ENCODE measurements around the gene DNAH7. TPM values are rescaled to one million over a fixed set of nuclear protein-coding genes. Genes with fewer than 3 reads are reported as not detected.
"Not testable (repeated sequence)": the region's sequence is repeated elsewhere in the genome, so short reads cannot be mapped to it uniquely, and the experiment has no call there.

Gene DNAH7
- total and polyA plus RNA-seq, 3 donors from 2014 or later, result 14.9 to 27.1 (median 25.8) TPM

DNA sequence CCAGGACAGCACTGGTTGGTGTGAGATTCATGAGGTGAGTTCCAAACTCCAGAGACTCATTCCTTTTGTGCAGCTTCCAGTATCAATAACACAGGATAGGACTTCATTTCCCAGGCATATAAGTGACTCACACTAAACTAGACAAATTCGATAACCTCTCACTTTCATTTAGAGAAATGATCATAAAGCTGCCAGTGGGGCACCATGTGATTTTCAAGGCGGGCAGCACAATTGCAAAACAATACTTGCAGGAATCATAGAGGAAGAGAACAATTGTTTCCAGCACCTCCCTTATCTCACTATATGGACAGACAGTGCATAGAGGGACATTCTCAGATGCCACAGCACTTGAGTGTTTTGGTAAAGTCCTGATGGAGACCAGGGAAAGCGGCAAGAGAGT is 31.3 kb upstream of the DNAH7 start:
- 84 to 86% methylated on average over 3 of the region's 3 CpGs for WGBS, 2 donors
- Histone ChIP-seq H3K27ac (no peak overlapping the region), H3K9me3 (no peaks in the 10 kb centered on the region), H3K36me3 (ENCODE audit: low read depth, missing control alignments) (no peaks in the 10 kb centered on the region), H3K4me3 (no peak overlapping the region), H3K4me1 (no peaks in the 10 kb centered on the region), H3K27me3 (no peaks in the 10 kb centered on the region)
- intact Hi-C loops (cut with DNase I; ENCODE audit: low total_unique reads), result no loop called here
- TF ChIP-seq POLR2A (IDR thresholded peaks at IDR 0.05), result no peak
- no peak for DNase-seq

DNA sequence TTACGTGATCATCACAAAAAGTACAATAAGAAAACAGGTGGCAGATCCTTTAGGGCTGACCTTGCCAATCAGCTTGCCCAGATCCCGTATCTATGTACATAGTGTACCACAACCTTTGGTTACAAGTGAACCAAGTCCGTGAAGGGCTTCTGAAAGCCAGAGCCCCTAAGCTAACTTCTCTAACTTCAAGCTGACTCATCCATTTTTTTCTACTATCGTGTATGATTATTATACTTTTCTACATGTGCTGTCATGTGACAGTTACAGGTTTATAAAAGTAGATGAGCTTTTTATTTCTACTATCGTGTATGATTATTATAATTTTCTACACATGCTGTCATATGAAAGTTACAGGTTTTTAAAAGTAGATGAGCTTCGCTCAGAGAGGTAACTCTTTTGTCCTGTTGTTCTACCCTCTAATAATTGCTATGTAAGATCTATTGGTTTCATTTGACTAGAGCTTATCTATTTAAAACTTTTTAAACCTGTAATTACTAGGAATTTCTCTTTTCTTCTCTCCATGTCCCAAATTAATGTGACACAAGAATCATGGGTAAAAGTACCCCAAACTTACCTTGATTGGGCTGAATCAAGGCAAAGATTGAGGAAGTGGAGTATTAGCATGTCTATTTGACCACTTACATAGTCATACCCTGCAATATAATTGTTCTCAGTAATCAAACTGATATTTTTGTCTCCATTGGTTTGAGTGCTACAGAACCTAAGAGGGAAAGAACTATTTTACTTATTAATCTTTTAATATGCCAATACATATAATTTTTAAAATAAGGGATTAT is 29.4 kb upstream of the DNAH7 start:
- no peaks in the 10 kb centered on the region for H3K36me3 ChIP-seq (ENCODE audit: low read depth, missing control alignments)
- TF ChIP-seq, protein P1, sequence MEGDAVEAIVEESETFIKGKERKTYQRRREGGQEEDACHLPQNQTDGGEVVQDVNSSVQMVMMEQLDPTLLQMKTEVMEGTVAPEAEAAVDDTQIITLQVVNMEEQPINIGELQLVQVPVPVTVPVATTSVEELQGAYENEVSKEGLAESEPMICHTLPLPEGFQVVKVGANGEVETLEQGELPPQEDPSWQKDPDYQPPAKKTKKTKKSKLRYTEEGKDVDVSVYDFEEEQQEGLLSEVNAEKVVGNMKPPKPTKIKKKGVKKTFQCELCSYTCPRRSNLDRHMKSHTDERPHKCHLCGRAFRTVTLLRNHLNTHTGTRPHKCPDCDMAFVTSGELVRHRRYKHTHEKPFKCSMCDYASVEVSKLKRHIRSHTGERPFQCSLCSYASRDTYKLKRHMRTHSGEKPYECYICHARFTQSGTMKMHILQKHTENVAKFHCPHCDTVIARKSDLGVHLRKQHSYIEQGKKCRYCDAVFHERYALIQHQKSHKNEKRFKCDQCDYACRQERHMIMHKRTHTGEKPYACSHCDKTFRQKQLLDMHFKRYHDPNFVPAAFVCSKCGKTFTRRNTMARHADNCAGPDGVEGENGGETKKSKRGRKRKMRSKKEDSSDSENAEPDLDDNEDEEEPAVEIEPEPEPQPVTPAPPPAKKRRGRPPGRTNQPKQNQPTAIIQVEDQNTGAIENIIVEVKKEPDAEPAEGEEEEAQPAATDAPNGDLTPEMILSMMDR (IDR thresholded peaks at IDR 0.05), result no peak
- TF ChIP-seq POLR2A (IDR thresholded peaks at IDR 0.05), result no peak
- intact Hi-C loops (cut with DNase I; ENCODE audit: low total_unique reads), result no loop called here
- H3K27ac ChIP-seq, result no peak overlapping the region
- no peak overlapping the region for H3K4me3 ChIP-seq
- DNase-seq, result no peak
- no peaks in the 10 kb centered on the region for H3K9me3 ChIP-seq
- no peaks in the 10 kb centered on the region for H3K4me1 ChIP-seq
- WGBS, 2 donors, result 83 to 87% methylated on average over 6 of the region's 6 CpGs
- no peaks in the 10 kb centered on the region for H3K27me3 ChIP-seq

DNA sequence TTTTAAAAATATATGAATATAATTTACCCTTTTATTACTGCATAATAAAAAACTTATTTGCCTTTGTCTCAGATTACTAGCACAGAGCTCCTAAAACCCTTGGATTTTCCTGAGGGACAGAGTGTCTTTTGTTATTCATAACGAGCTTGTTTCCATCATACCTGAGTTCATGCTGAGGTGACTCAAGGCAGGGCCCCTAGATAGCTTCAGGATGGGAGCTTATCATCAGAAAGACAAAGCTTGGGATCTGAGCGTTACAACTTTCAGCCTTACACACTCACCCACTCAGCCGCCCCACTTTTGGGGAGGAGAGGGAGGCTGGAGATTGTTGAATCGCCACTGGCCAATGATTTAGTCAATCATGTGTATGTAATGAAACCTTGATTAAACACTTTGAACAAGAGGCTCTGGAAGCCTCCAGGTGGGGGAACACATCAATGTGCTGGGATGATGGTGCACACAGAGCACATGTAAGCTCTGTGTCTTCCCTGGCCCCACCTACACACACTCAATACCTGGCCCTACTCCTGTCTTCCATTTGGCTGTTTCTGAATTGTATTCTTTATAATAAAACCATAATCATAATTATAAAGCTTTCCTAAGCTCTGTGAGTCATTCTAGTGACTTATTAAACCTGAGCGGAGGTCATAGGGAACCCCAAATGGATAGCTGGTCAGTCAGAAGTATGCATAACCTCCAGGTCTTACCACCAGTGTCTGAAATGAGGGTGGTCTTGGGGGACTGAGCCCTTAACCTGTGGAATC is 28.5 kb upstream of the DNAH7 start:
- DNase-seq, result no peak
- H3K36me3 ChIP-seq (ENCODE audit: low read depth, missing control alignments), result no peaks in the 10 kb centered on the region
- H3K4me1 ChIP-seq, result no peaks in the 10 kb centered on the region
- intact Hi-C loops (cut with DNase I; ENCODE audit: low total_unique reads), result no loop called here
- 81 to 82% methylated on average over 5 of the region's 5 CpGs for WGBS, 2 donors
- H3K27ac ChIP-seq, result no peak overlapping the region
- no peaks in the 10 kb centered on the region for H3K9me3 ChIP-seq
- no peaks in the 10 kb centered on the region for H3K27me3 ChIP-seq
- TF ChIP-seq POLR2A (IDR thresholded peaks at IDR 0.05), result no peak
- TF ChIP-seq, protein P1 (IDR thresholded peaks at IDR 0.05), result no peak
- no peak overlapping the region for H3K4me3 ChIP-seq

DNA sequence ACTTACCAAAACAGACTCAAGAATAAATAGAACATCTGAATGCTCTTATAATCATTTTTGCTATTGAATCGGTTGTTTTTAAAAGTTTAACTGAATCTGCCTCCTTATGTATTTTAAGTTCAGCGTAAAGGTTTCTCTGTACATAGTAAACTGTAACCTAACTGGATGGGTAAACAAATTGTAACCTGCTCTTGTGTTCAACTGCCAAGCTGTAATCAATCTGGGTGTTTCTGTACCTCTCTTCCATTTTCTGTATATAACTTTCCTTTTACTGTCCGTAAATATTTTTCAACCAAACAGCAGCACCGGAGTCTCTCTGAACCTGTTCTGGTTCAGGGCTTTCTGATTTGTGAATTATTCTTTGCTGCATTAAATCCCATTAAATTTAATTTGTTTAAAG is 27.6 kb upstream of the DNAH7 start:
- intact Hi-C loops (cut with DNase I; ENCODE audit: low total_unique reads), result no loop called here

DNA sequence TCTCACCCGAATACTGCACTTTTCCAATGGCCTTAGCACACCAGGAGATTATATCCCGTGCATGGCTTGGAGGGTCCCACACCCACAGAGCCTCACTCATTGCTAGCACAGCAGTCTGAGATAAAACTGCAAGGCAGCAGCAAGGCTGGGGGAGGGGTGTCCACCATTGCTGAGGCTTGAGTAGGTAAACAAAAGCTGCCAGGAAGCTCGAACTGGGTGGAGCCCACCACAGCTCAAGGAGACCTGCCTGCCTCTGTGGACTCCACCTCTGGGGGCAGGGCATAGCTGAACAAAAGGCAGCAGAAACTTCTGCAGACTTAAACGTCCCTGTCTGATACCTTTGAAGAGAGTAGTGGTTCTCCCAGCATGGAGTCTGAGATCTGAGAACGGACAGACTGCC is 20.8 kb upstream of the DNAH7 start:
- H3K4me1 ChIP-seq; H3K27me3 ChIP-seq; intact Hi-C loops (cut with DNase I; ENCODE audit: low total_unique reads); DNase-seq; H3K27ac ChIP-seq; H3K9me3 ChIP-seq; H3K36me3 ChIP-seq (ENCODE audit: low read depth, missing control alignments); H3K4me3 ChIP-seq: not testable (repeated sequence)
- WGBS, 2 donors, result 88 to 91% methylated on average over 5 of the region's 5 CpGs

More for the DNA sequence above, 27.6 kb upstream of the DNAH7 start:
- DNase-seq, result no peak
- WGBS, 2 donors, result 91 to 95% methylated on average over 4 of the region's 4 CpGs
- no peak overlapping the region for H3K4me3 ChIP-seq
- TF ChIP-seq POLR2A (IDR thresholded peaks at IDR 0.05), result no peak
- TF ChIP-seq, protein P1 (IDR thresholded peaks at IDR 0.05), result no peak
- H3K27me3 ChIP-seq, result no peaks in the 10 kb centered on the region
- H3K4me1 ChIP-seq, result no peaks in the 10 kb centered on the region
- H3K36me3 ChIP-seq (ENCODE audit: low read depth, missing control alignments), result no peaks in the 10 kb centered on the region
- H3K9me3 ChIP-seq, result no peaks in the 10 kb centered on the region
- no peak overlapping the region for H3K27ac ChIP-seq

All from testis (tissue), 3 donors.